GM21526 (cell line): ENCODE data around the gene ULK1.
"Not testable (repeated sequence)": the region's sequence is repeated elsewhere in the genome, so short reads cannot be mapped to it uniquely, and the experiment has no call there.

Experiments used
- ATAC-seq: cut with Tn5 transposase; IDR thresholded peaks from one replicate; pipeline ENCODE4 v1.9.1; 2021; ENCODE audit warnings: moderate library complexity; ENCODE audit not compliant: unreplicated experiment, low FRiP score

ULK1 gene

DNA sequence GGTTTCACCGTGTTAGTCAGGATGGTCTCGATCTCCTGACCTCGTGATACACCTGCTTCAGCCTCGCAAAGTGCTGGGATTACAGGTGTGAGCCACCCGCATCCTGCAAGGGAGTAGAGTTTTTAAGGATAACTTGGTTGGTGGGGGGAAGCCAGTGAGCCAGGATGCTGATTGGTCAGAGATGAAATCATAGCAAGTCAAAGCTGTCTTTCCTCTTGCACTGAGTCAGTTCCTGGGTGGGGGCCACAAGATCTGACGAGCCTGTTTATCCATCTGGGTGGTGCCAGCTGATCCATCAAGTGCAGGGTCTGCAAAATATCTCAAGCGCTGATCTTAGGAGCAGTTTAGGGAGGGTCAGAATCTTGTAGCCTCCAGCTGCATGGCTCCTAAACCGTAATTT lies 9.3 kb upstream of the ULK1 start:
- not testable (repeated sequence) for ATAC-seq

DNA sequence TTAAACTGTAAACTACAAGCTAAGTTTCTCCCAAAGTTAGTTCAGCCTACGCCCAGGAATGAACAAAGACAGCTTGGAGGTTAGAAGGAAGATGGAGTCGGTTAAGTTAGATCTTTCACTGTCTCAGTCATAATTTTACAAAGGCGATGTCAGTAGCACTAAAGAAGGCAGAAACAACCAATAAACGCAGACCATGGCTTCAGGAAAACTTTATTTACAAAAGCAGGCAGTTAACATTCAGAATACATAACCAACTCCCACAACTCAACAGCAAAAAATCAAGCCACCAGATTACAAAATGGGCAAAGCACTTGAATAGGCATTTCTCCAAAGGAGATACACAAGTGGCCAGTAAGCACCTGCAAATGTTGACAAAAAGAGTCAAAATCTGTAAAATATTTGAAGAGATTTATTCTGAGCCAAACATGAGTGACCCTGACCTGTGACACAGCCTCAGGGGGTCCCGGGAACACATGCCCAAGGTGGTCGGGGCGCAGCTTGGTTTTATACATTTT lies 8.8 kb upstream of the ULK1 start:
- no peak for ATAC-seq

DNA sequence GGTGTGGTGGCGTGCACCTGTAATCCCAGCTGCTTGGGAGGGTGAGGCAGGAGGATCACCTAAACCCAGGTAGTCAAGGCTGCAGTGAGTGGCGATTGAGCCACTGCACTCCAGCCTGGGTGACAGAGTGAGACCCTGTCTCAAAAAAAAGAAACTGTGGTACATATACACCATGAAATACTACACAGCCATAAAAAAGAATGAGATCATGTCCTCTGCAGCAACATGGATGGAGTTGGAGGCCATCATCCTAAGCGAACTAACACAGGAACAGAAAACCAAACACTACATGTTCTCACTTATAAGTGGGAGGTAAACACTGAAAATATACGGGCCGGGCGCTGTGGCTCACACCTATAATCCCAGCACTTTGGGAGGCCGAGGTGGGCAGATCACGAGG lies 2.7 kb upstream of the ULK1 start:
- ATAC-seq: not testable (repeated sequence)

DNA sequence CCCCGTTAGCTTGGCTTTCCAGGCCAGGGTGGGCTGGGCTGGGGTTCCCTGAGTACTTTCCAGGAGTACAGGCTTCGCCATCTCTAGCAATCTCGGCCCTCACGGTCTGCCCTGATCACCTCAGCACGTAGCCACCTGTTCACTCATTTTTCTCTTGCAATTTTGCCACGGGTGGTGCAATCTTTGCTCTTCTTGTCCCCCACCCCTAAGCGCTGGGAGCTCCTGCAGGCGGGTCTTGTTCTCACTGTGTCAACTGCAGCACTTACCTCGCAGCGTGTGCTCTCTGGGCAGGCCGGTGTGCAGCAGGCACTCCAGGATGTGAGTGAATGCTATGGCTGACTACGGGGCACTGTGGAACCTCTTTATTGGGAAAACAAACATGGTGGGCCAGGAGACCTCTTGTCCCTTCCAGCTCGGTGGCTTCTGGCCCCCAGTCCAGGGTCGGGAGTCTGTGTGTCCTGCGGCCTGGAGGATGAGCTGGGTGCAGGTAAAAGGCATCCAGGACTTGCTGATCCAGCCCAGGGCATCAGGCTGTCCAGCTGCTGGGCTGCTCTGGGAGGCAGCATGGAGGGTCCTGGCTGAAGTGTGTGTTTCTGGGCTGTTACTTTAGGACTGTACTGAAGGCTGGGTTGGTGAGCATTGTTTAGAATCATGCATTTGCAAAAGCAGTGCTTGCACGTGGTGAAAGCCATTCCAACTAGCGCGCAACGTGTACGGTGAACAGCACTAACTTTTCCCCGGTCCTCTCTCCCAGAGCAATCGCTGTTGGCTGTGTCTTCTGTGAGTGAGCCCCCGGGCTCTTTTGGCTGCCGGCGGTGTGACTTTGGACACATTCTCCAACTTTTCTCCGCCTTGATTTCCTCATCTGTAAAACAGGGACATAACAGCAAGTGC lies 1.5 kb upstream of the ULK1 start:
- ATAC-seq: no peak

DNA sequence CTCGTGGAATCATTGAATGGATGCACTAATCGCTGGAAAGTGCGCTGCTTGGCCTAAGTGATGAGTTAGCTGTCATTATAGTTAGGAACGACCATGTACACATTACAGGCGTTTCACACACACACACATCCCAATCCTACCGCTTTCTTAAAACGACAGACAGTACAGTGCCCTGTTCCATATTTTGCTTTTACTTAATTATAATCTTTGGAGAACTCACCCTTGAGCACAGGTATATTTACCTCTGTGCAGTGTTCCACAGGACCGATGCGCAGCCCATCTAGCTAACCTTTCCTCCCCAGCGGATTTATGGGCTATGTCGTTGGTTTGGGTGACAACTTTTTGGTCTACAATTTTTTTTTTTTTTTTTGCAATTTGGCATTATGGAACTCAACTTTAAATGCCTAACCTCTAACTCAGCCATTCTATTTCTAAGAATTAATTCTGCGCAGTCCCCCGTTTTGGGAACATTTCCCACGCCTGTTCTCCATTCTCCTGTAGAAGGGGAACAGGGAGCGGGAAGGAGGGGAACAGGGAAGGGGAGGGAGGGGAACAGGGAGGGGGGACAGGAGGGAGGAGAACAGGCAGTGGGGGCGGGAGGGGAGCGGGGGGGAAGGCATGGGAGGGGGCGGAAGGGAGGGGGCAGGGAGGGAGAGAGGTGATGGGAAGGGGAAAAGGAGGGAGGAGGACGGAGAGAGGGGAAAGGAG lies 663 bp upstream of the ULK1 start:
- ATAC-seq: no peak

DNA sequence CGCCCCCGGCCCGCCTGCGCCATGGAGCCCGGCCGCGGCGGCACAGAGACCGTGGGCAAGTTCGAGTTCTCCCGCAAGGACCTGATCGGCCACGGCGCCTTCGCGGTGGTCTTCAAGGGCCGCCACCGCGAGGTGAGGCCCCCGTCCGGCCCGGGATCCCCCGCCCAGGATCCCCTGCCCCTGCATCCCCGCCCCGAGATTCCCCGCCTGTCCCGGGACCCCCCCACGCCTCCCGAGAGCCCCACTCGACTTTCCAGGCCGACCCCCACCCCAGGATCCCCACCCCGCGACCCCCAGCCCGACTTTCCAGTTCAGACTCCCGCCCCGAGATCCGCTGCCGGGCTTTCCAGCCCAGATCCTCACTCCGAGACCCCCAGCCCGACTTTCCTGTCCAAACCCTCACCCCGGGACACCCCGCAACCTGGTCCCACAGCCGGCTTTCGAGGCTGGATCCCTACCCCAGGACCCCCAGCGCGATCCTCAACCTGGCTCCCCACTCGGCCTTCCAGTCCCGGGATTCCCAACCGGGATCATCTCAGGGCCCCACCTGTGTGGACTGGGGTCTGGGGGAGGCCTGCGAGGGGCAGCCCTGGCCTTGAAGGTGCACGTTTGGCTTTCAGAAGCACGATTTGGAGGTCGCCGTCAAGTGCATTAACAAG lies 688 bp downstream of the ULK1 start:
- ATAC-seq: no peak

DNA sequence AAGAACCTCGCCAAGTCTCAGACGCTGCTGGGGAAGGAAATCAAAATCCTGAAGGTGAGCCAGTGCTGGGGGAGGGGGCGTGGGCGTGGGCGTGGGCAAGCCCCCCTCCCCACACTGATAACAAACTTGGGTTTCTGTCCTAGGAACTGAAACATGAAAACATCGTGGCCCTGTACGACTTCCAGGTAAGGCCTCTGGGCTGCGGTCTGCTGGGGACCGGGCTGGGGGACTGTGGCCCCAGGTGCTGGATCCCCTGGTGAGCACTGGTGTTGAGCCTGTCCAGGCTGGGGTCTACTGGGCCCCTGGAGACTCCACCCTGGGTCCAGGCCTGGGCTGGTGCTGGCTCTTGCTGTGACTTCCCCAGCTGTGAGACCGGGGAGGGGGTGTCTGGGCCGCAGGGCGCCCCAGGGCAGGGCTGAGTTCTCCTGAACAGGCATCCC lies 1.2 kb downstream of the ULK1 start:
- peak; percentile 20 for ATAC-seq

DNA sequence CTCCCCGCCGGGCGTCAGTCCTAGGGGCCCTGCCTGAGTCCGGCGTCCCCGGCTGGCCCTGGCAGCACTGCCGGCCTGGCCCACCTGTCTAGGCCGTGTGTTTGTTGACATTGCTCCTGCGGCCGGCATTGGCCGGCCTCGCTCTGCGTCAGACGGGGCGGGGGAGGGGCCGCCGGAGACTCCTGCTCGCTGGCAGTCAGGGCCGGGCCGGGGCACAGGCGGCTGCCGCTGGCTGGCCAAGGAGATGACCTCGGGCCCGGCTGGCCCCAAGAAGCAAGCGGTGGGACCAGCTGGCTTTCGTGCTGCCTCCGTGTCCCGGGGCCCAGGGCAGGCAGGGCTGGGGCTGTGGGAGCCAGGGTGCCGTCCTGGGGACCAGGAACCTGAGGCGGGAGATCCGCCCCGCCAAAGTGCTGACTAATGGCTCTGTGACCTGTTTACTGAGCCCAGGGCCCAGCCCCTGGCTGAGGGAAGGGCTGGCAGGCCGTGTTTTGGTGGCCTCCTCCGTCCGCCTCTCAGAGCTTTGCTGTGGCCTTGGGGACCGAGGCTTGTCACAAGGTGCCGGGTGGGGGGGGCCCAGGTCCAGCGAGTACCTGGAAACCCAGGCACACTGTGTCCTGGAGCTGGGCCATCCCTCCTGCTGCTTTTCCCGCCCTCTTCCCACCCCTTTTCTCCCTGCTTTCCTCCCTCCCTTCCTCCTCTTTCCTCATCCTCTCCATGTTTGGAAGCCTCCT lies 1.8 kb downstream of the ULK1 start:
- peak; percentile 57 for ATAC-seq

DNA sequence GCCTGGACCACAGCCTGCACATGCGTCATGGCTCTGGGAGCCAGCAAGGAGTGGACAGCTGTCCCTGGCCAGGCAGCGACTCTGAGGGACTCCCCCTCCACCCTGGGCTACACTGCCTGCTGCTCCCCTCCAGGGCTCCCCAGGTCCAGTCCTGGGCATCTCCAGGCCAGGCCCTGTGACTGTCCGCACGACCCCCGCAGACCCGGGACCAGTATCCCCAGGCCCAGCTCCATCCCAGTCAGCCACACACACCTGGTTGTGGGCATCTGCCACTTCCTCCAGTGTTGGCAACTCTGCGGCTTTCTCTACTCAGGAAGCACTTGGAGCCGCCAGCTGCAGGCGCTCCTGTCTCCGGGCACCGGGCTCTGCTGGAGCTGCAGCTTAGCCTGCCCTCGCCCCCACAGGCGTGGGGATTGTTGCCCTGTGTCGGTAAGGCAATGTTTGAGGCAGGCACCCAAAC lies 2.4 kb downstream of the ULK1 start:
- no peak for ATAC-seq

DNA sequence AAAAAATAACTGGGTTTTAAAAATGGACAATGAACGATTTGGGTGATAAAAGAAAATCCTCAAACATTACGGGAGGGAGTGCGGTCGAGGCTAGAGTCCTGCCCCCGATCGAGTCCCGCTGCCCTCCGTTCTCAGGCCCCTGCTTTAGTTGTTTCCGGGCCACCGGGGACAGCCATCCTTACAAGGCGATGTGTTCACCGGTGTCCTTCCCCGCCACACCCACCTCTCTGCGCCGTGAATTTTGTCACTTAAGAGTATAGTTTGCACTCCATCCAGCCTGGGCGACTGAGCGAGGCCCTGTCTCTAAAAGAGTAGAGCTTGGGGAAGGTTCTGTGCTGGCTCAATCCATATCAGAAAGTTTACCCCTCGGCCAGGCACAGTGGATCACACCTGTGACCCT lies 2.9 kb downstream of the ULK1 start:
- ATAC-seq: no peak

DNA sequence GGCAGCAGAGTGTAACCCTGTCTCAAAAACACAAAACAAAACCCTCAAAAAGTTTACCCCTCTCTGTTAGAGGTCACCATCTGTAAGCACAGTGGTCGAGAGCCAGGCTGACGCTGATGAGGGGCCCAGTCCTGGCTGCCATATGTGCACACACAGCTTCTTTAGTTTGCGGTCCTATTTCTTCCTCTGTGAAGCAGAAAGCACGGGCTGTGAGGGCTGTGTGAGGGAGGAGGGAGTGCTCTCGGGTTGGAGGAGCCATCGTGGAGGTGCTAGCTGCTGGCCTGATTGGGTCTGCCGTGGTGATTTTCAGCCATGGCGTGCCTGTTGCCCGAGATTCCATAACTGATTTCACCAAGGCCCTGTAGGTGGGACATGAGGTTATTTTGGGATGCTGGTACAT lies 3.5 kb downstream of the ULK1 start:
- ATAC-seq: no peak

DNA sequence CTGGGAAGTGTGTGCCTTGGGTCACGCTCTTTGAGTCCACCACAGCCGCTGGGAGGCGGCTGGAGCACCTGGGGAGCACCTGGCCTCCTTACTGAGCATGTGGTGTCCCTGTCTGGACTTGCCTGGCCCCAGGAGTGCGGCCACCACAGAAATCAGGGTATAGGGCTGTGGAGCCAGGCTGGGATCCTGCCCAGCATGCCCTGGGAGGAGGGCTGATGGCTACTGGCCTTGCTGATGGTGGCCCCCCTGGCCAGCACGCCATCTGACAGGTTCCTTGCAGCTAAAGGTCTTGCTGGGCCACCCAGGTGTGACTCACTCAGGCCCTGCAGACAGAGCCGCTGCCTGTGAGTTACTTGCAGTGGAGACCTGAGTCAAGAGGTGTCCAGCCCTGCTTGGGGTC lies 6.0 kb downstream of the ULK1 start:
- ATAC-seq: no peak

DNA sequence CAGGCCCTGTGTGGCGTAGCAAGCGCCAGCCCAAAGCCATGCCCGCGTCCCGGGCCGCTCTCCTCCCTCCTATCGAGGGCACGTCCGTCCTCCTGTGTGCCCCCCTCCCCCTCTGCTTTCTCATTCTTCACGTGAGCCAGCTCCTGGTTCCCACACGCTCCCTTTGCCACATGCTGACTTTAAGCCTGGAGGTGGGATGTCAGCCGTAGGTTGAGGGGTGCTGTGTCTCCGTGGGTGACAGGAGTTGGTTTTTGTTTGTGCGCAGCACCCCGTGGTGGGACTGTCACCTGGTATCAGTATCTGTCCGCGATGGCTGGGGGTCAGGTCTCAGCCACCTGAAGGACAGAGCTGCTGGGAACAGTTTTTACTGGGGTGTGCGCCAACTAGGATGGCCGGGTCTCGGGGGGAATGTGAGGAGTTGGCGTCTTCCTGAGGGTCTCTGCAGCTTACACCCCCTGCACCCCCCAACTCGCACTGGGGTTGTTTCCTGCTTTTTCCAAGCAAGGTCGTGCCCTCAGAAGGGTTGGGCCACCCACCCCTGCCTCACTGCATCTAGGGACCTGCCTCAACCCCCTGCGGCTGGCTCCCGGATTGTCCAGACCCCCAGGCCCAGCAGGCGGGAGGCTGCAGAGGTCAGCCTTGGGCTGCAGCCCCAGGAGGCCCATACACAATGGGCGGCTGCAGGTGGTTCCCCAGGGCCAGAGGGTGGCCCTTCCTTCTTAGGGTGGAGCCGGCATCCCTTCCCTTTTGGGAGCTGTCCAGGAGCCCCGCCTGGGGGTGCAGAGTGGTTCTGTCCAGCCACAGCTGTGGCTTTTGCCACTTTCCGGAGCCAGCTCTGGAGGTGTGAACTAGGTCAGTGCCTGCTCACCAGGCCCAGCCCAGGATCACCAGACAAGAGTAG lies 7.3 kb downstream of the ULK1 start:
- no peak for ATAC-seq

DNA sequence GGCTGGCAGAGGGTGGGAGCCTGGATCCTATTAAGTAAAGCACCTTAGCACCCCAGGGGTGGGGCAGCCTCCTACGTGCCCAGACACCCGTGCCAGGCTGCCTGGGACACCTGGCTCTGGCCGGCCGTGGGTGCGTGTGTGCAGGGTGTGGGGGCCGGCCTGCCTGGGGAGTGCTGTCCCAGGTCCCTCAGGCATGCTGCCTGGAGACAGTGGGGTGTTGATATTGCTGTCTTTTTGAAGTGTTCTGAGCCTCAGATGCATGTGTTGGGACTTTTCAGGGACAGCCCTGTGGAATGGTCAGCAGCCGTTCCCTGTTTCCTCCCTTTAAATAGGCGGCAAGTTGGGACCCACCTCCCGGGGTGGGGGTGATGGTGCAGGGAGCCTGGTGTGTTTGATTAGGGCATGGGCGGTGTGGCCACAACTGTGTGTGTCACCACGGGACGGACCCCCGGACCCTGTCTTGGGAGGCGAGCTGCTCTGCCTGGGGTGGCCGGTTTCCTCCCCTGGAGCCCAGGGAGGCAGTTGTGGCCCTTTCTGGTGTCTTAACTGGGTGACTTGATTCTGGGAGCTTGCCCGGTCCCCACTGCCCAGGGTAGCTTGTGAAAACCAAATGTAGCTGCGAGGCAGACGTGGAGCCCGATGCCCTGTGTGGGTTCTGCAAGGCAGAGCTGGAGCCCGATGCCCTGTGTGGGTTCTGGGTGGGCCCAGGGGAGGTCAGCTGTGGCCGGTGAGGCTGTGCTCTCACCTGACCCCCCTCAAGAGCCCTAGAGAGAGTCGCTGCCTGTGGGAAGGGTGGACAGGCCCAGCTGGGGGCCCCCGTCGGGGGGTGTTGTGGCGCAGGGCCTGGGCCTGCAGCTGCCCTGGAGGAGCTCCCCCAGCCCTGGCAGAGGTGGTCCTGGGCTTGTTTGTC lies 8.2 kb downstream of the ULK1 start:
- no peak for ATAC-seq

DNA sequence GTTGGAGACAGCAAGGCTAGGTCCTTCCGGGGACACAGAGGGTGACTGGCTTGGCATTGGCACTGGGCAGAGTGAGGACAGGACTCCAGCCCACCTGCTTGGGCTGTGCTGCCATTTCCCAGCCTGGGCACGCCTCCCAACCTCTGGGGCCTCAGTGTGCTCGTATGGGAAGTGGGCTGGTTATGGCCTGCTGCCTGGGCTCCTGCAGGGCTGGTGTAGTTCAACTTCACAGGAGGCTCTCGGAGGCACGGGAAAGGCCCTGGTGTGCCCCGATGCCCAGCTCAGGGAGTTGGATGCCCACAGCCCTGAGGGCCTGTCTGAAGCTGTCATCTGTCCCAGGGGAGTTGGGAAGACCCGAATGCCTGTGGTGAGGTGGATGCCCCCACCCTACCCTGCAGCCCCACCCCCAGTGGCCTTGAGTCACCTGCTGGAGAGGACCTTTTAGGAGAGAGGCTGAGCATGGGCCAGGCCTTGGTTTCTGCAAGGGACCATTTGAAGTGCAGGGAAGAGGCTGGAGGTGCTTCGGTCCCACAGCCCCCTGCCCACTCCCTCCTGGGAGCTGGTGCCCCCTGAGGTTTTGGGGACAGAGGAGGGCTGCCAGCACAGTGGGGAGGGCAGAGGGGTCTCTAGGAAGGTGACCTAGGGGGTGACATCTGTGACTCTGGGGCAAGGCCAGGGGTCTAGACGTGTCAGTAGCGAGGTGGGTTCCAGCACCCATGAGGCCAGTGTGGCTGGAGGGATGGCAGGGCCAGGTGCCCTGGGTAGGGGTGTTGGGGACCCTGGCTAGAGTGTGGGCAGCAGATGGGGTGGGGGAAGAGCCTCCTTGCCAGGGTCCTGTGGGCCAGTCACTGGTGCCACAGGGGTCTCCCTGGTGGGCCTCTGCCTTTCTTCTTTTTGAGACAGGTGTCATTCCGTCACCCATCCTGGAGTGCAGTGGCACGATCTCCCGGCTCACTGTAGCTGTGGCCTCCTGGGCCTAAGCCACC lies 9.1 kb downstream of the ULK1 start:
- no peak for ATAC-seq

DNA sequence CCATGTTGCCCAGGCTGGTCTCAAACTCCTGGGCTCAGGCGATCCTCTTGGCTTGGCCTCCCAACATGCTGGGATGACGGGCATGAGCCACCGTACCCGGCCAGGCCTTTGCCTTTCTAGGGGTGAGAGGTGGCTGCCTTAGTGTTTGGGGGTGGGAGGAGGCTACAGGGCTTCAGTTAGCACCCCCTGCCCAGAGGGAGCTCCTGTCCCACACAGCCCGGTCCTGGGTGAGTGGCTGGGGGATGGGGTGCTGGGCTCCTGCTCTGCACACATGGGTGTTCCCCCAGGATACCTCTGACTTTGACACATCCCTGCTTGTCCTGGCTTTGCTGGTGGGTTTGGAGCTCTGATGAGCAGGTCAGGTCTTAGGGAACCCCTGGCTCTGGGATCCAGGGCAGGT lies 9.9 kb downstream of the ULK1 start:
- ATAC-seq: no peak

DNA sequence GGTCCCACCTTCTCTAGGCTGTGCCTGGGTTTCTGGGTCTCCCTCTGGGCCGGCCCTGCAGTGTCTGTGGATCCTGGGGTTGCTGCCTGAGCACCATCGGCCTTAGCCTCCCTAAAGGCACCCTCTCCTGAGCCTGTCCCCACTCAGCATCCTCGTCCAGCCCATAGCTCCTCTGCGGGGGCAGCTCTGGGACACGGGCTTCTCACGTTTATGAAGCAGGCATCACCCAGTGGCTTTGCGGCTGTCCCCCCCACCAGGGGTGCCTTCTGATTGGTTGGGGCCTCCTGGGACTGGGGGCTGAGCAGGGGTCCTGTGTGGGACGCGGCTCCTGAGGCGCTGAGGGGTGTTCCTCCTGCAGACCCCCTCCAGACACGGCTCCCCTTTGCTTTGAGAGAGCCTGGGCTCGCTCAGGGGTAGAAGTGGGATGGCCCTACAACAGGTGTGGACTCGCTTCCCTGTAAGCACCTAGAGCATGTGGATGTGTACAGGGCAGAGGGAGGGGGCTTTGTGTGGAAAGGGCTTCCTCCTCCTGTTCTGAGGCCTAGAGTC lies 10.7 kb downstream of the ULK1 start:
- ATAC-seq: no peak
